ENCODE results near the gene RFT1.

DNA sequence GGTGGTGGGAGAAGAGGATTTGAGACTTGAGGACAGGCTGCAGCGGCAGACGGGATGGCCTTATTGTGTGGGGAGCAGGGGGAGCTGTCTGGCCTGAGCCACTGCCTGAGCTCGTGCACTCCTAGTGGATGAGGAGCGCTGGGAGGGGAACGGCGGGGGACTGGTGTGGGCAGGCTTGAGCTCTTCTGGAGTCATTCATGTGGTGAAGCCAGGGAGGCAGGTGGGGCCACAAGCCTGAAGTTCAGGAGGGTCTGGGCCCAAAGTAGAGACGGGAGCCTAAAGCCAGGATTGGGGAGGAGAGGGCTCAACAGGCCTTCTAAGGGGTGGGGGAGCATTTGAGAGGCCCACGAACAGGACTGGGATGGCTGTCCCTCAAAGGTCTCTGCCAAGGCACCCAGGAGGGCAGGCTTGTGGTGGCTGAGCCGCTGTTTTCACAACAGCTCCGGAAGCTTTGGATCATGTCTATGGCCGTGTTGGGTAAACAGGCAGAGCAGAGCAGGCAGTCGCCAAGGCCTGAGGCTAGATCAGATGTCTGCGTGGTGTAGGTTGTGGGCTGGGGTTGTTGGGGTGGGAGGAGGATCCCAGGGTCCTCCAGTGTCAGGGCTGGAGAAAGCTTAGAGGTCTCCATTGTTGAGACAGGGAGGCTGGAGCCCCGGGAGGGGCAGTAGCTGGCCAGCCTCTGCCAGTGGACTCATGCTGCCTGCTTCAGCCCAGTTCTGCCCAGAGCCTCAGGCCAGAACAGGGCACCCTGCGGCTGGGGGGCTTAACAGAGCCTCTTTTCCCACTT lies 39.0 kb upstream of the RFT1 start:
- TF ChIP-seq, protein P1, sequence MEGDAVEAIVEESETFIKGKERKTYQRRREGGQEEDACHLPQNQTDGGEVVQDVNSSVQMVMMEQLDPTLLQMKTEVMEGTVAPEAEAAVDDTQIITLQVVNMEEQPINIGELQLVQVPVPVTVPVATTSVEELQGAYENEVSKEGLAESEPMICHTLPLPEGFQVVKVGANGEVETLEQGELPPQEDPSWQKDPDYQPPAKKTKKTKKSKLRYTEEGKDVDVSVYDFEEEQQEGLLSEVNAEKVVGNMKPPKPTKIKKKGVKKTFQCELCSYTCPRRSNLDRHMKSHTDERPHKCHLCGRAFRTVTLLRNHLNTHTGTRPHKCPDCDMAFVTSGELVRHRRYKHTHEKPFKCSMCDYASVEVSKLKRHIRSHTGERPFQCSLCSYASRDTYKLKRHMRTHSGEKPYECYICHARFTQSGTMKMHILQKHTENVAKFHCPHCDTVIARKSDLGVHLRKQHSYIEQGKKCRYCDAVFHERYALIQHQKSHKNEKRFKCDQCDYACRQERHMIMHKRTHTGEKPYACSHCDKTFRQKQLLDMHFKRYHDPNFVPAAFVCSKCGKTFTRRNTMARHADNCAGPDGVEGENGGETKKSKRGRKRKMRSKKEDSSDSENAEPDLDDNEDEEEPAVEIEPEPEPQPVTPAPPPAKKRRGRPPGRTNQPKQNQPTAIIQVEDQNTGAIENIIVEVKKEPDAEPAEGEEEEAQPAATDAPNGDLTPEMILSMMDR (IDR thresholded peaks at IDR 0.05; ENCODE audit: low read length): no peak
- TF ChIP-seq EZH2 (optimal IDR thresholded peaks at IDR 0.05; ENCODE audit: low read depth, low read length): no peak
